GM04503 (cell line): ENCODE results near the gene MYH4.

ENCODE experiments used
- DNase-seq: peaks from one replicate; pipeline ENCODE4 v3.0.0-alpha.2; 2012; ENCODE audit warnings: low read depth

Gene MYH4

GRCh38 chr17:10421900-10422542 is 47.3 kb downstream of the MYH4 start, which contains the start of gene MYH8:
TSS of gene MYH8 (minus strand) at chr17:10421950. CDS start at chr17:10420227, 1,723 bp downstream.
- no peak for DNase-seq

GRCh38 chr17:10421211-10421610 is 48.1 kb downstream of the MYH4 start:
- no peak for DNase-seq

DNA sequence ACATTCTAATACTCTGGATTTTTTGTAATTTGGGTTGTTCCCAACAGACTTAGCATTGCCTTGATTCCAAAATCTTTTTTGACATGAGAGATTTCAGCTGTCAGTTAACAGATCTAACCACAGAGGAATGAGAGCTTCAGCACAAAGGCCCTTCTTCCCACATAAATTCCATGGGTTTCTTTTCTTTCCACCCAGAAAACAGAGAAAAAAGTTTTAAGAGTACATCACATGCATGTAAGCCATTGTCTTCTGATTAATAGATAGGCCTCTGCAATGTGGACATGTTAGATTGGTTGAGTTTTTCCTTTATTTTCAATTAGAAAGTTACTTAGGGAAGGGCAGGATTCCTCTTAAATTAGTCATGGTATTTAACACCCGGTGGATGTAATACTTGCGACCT is 48.5 kb downstream of the MYH4 start:
- no peak for DNase-seq

GRCh38 chr17:10417431-10417830 is 51.9 kb downstream of the MYH4 start:
- no peak for DNase-seq

- DNase-seq: no peak
These were observed 54.2 kb downstream of the MYH4 start for GRCh38 chr17:10415161-10415560.

DNA sequence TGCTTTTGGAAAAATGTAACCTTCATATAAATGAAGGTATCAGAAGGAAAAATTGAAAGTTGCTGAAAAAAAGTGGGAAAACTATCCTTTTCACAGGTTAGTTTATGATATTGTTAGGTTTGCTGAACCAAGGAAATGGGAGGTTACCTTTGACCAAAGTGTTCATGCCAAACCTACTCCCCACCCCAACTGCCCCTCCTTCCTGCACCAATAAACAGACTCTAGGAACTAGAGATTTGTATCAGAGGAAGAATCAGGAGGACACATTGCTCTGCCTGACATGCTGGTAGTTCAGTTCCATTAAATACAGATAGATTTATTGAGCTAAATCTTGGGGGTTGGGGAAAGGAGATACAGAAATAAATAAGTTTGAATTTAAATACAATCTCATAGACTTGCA is 65.8 kb downstream of the MYH4 start:
- no peak for DNase-seq

DNA sequence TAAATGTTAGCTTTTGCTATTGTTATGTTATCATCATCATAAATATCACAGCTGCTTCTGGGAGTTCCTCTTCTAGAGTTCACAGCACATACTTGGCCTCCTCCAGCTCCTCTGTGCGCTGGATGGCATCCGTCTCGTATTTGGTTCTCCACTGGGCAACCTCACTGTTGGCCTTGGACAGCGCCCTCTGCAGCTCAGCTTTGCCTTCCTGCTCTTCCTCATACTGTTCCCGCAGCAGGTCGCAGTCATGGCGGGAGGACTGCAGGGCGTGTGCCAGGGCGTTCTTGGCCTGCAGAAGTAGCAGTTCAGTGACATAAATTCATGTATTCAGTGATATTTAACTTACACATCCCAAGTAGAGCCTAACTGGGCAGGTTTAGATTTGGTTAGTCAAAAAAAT is 71.0 kb downstream of the MYH4 start:
- DNase-seq: no peak

GRCh38 chr17:10396524-10397163 is 72.7 kb downstream of the MYH4 start:
- DNase-seq: no peak

DNA sequence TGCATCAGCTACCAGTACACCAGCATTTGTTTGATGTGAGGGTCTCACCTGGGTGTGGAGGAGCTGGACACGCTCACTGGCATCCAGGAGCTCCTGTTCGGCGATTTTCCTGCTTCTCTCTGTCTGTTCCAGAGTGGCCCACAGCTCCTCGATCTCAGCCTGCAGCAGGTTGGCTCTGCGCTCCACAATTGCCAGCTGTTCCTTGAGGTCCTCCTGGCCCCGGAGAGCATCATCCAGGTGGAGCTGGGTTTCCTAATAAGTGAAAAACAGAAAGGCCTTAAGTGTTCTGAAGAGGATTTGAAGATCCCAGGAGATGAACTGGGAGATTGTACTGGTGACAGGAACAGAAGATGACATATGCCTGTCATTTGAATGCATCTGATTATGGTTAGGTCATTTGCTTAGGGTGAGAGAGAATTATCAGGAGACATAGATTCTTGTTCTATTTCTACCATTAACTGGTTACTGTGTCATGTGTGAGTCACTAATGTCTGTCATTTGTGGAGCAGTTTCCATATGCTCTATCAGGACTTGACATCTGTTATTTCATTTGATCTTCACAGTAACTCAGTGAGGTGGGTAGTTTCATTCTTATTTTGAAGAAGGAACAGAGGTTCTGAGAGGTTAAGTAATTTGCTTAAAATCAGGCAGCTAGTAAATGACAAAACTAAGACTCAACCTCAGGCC is 75.0 kb downstream of the MYH4 start:
- DNase-seq: no peak
